Measurements from ENCODE around the gene TMEM198. TPM values are rescaled to one million over a fixed set of nuclear protein-coding genes. Genes with fewer than 3 reads are reported as not detected.

TMEM198 gene
- total and polyA plus RNA-seq, 5 donors from 2014 or later, result 0.62 TPM; not detected in 4

DNA sequence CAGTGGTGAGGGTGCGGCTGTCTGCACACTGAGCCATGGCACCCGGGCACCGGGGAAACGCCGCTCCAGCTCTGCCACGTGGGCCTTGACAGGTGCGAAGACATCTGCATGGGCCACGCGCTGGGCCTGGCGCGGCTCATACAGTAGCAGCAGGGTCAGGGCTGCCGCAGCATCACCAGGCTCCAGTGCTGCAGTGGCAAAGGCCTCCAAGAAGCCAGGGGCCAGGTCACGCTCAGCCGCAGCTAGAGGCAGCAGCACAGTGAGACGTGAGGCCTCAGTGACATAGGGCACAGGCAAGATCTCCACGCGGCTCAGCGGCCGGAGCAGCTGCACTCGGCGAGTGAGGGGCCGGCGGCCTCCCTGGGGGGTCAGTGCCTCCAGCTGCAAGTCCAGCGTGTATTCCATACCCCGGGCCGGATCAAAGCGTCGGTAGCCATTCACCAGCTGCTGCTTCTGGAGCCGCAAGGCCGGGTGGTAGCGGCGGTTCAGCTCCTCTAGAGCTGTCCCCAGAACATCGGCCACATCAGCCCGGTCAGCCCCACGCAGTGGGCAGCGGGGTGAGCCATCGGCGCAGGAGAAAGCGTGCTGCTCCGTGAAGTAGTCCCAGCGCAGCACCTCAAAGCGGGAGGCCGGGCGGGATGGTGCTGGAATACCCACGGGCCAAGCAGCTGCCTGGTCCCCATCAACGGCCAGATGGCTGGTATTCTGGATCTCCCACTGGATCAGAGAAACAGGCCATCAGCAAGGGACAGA lies 3.7 kb upstream of the TMEM198 start:
- H3K27ac ChIP-seq (ENCODE audit: insufficient read depth, low read length, poor library complexity, severe bottlenecking), result no peak overlapping the region
- H3K9me3 ChIP-seq (ENCODE audit: control insufficient read depth in 2 of 2, low read length in 2 of 2), result no peaks in the 10 kb centered on the region
- H3K27me3 Mint-ChIP-seq, result peaks cover 14% of the 10 kb centered on the region
- H3K27ac Mint-ChIP-seq, result no peak overlapping the region
- no peak overlapping the region for H3K4me3 Mint-ChIP-seq
- DNase-seq (no peak), ATAC-seq (ENCODE audit: low read depth in 2 of 2) (no peak)
- no peak overlapping the region for H3K4me3 ChIP-seq (ENCODE audit: low read depth, low read length)
- H3K36me3 ChIP-seq (ENCODE audit: control insufficient read depth, insufficient read depth, low read length), result no peaks in the 10 kb centered on the region
- H3K36me3 Mint-ChIP-seq, result no peaks in the 10 kb centered on the region
- no peaks in the 10 kb centered on the region for H3K27me3 ChIP-seq (ENCODE audit: control insufficient read depth, insufficient read depth, low read length)
- H3K4me1 ChIP-seq (ENCODE audit: control insufficient read depth, insufficient read depth, low read length, poor library complexity, severe bottlenecking), result peaks cover 19% of the 10 kb centered on the region
- H3K4me1 Mint-ChIP-seq, result peaks cover 0 to 32% (median 19%) of the 10 kb centered on the region in 4 donors
- H3K9me3 Mint-ChIP-seq, result peaks cover 0 to 1% (median 0%) of the 10 kb centered on the region in 7 donors

DNA sequence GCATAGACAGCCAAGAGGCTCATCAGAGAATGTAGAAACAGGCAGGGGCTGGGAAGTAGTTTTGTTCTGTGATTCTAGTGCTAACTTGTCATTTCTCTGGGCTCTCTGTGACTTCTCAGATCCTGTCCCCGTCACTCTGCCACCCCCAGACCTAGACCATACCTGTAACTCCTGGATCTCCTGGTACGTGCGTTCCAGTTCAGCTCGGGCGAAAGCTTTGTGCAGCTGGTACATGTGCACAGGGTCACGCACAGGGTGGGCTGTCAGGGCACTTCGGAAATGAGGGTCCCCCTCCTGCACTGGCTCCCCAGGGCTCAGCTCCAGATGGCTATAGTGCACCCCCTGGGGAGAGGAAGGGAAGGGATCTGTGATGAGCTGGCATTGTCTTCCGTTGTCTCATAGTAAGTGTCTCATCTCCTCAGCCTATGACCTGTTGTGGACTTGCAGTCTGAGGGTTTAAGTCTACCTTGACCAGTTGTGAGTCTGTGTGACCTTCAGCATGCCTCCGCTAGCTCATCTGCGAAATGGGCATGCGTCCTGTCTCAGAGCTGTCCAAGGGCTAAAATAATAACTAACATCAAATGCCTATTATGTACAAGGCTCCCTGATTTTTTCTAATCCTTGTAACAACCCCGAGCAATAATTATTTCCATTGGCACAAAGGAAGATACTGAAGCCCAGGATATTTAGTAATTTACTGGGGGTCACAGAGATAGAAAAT lies 2.9 kb upstream of the TMEM198 start:
- H3K36me3 ChIP-seq (ENCODE audit: control insufficient read depth, insufficient read depth, low read length), result no peaks in the 10 kb centered on the region
- Mint-ChIP-seq H3K36me3 (no peaks in the 10 kb centered on the region), H3K4me1 (peaks cover 0 to 32% (median 19%) of the 10 kb centered on the region in 4 donors), H3K27me3 (peaks cover 14% of the 10 kb centered on the region), H3K9me3 (peaks cover 0 to 3% (median 0%) of the 10 kb centered on the region in 7 donors), H3K27ac (no peak overlapping the region), H3K4me3 (peak overlapping the region; percentile 47 to 90 (median 76))
- H3K4me3 ChIP-seq (ENCODE audit: low read depth, low read length), result peak overlapping the region; percentile 53
- no peaks in the 10 kb centered on the region for H3K27me3 ChIP-seq (ENCODE audit: control insufficient read depth, insufficient read depth, low read length)
- H3K4me1 ChIP-seq (ENCODE audit: control insufficient read depth, insufficient read depth, low read length, poor library complexity, severe bottlenecking), result peaks cover 19% of the 10 kb centered on the region
- no peak overlapping the region for H3K27ac ChIP-seq (ENCODE audit: insufficient read depth, low read length, poor library complexity, severe bottlenecking)
- H3K9me3 ChIP-seq (ENCODE audit: control insufficient read depth in 2 of 2, low read length in 2 of 2), result no peaks in the 10 kb centered on the region
- DNase-seq (no peak), ATAC-seq (ENCODE audit: low read depth in 2 of 2) (no peak)

DNA sequence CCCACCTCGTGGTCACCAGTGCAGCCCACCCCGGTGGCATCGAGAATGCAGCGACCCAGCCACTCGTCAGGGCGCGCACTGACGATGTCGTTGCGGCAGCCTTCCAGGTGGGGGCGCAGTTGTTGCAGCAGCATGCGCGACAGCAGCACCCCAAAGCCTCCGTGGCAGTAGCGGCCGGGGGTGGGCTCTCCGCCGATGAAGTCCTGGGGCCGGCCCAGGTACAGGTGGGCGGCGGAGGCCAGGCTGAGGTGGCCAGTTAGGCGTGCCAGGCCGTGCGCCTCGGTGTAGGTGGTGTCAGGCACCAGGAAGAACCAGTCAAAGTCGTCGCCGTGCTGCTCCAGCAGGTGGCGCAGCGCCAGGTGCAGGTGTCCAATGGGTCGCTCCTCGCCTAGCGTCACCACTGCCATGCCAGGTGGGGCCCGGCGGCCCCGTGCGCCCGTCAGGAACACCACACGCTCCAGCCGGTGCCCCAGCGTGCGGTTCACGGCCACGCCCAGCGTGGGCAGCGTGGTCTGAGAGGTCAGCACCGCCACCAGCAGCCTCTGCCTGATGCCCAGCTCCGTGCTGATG lies 2.1 kb upstream of the TMEM198 start:
- Histone ChIP-seq H3K36me3 (ENCODE audit: control insufficient read depth, insufficient read depth, low read length) (no peaks in the 10 kb centered on the region), H3K9me3 (ENCODE audit: control insufficient read depth in 2 of 2, low read length in 2 of 2) (no peaks in the 10 kb centered on the region), H3K27me3 (ENCODE audit: control insufficient read depth, insufficient read depth, low read length) (no peaks in the 10 kb centered on the region), H3K27ac (ENCODE audit: insufficient read depth, low read length, poor library complexity, severe bottlenecking) (no peak overlapping the region), H3K4me3 (ENCODE audit: low read depth, low read length) (peak overlapping the region; percentile 53), H3K4me1 (ENCODE audit: control insufficient read depth, insufficient read depth, low read length, poor library complexity, severe bottlenecking) (peaks cover 19% of the 10 kb centered on the region)
- ATAC-seq (ENCODE audit: low read depth in 2 of 2), result peak; percentile 40 to 50
- Mint-ChIP-seq H3K4me1 (peaks cover 0 to 34% (median 19%) of the 10 kb centered on the region in 4 donors), H3K36me3 (no peaks in the 10 kb centered on the region), H3K27me3 (peaks cover 14% of the 10 kb centered on the region), H3K9me3 (peaks cover 0 to 3% (median 0%) of the 10 kb centered on the region in 7 donors), H3K27ac (peak overlapping the region in 2 of 3 donors; percentile 55 to 83), H3K4me3 (peak overlapping the region; percentile 61 to 90 (median 76))
- DNase-seq, result peak; percentile 78 to 90 (median 89)

DNA sequence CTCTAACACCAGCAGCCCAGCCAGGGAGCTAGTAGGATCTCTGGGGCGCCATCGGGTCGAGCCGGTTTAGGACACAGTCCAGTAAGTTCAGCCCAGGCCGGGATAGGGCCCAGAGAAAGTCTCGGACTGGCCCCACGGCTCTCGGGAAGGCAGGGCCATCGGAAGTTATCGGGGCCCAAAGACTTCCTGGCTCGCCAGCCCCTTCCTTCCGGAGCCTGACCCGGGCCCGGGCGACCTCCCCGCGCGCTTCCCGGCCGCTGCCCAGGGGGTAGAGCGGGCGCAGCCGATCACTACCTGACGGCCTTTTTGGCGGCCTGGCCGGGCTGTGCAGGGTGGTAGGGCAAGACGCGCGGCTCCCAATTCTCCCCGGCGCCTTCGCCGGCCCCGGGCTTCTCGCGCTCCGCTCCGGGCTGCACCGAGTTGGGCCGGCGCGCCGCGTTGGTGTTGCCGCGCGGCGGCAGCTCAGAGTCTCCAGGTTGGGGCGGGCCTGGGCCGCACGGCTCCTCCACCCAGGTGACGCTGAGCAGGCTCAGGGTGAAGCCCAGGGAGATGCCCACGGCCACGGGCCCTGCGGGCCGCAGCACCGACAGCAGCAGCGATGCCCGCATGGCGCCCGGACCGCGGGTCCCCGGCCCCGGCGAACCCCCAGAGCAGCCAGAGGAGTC lies 765 bp upstream of the TMEM198 start:
- DNase-seq (peak in 2 of 3 donors; percentile 18 to 61), ATAC-seq (ENCODE audit: low read depth in 2 of 2) (peak; percentile 46 to 54)
- peaks cover 0 to 3% (median 0%) of the 10 kb centered on the region in 7 donors for H3K9me3 Mint-ChIP-seq
- H3K27me3 ChIP-seq (ENCODE audit: control insufficient read depth, insufficient read depth, low read length), result no peaks in the 10 kb centered on the region
- peak overlapping the region; percentile 21 to 90 (median 83) for H3K27ac Mint-ChIP-seq
- H3K4me1 ChIP-seq (ENCODE audit: control insufficient read depth, insufficient read depth, low read length, poor library complexity, severe bottlenecking), result peaks cover 19% of the 10 kb centered on the region
- H3K36me3 ChIP-seq (ENCODE audit: control insufficient read depth, insufficient read depth, low read length), result no peaks in the 10 kb centered on the region
- H3K27ac ChIP-seq (ENCODE audit: insufficient read depth, low read length, poor library complexity, severe bottlenecking), result peak overlapping the region; percentile 70
- H3K4me1 Mint-ChIP-seq, result peaks cover 0 to 34% (median 19%) of the 10 kb centered on the region in 4 donors
- peak overlapping the region; percentile 87 to 90 (median 88) for H3K4me3 Mint-ChIP-seq
- H3K4me3 ChIP-seq (ENCODE audit: low read depth, low read length), result peak overlapping the region; percentile 69
- H3K36me3 Mint-ChIP-seq, result no peaks in the 10 kb centered on the region
- H3K27me3 Mint-ChIP-seq, result peaks cover 14% of the 10 kb centered on the region
- no peaks in the 10 kb centered on the region for H3K9me3 ChIP-seq (ENCODE audit: control insufficient read depth in 2 of 2, low read length in 2 of 2)

DNA sequence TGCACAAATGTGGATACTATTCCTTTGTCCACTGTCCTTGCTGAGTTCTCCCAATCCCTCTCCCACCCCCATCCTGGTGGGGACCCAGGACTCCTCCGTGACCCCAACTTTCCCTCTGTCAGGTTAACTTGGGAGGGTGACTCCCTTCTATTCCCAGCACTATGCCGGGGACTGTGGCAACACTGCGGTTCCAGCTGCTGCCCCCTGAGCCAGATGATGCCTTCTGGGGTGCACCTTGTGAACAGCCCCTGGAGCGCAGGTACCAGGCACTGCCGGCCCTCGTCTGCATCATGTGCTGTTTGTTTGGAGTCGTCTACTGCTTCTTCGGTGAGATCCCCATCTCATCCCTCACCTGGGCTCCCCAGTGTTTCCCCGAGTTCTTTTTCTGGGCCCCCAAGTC lies 739 bp downstream of the TMEM198 start:
- no peak overlapping the region for H3K4me3 ChIP-seq (ENCODE audit: low read depth, low read length)
- peak overlapping the region; percentile 82 to 94 (median 86) for H3K4me3 Mint-ChIP-seq

DNA sequence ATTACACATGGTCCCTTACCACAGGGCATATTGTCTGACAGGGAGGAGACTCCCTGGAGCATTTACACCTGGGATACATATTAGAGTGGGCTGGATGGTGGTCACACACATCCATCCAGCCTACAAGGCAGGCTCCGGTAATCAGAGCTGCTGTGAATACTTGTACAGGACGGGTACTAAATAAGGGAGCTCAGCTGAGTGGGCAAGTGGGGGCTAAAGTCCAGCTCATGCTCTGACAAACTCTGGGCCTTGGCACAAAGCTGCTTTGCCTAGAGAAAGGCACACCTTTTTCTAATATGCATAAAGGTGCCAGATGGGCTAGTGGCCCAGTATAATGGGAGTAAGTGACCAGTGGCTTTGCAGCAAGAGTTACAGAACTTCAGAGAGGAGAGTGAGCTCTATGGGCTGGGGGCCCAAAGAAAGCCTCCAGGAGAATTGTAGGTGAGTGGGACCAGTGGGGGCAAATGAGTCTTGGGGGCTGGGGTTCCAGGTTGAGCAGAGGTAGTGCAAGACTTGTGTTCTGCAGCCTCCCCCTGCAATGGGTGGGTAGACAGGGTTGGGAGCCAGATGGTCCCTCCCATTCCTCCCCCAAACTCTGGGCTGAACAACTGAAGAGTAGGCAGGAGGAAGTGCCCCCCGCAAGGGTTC lies 1.6 kb downstream of the TMEM198 start:
- no peaks in the 10 kb centered on the region for H3K9me3 ChIP-seq (ENCODE audit: control insufficient read depth in 2 of 2, low read length in 2 of 2)
- H3K4me3 ChIP-seq (ENCODE audit: low read depth, low read length), result no peak overlapping the region
- ATAC-seq (ENCODE audit: low read depth in 2 of 2) (no peak), DNase-seq (no peak)
- Mint-ChIP-seq H3K4me1 (peaks cover 0 to 34% (median 19%) of the 10 kb centered on the region in 4 donors), H3K4me3 (peak overlapping the region; percentile 82 to 94 (median 86)), H3K9me3 (peaks cover 0 to 9% (median 0%) of the 10 kb centered on the region in 7 donors), H3K36me3 (no peaks in the 10 kb centered on the region), H3K27me3 (peaks cover 33% of the 10 kb centered on the region), H3K27ac (peak overlapping the region; percentile 52 to 93 (median 84))
- H3K4me1 ChIP-seq (ENCODE audit: control insufficient read depth, insufficient read depth, low read length, poor library complexity, severe bottlenecking), result peaks cover 19% of the 10 kb centered on the region
- H3K27ac ChIP-seq (ENCODE audit: insufficient read depth, low read length, poor library complexity, severe bottlenecking), result no peak overlapping the region
- no peaks in the 10 kb centered on the region for H3K36me3 ChIP-seq (ENCODE audit: control insufficient read depth, insufficient read depth, low read length)
- H3K27me3 ChIP-seq (ENCODE audit: control insufficient read depth, insufficient read depth, low read length), result no peaks in the 10 kb centered on the region

More for the DNA sequence above, 739 bp downstream of the TMEM198 start:
- peaks cover 0 to 34% (median 19%) of the 10 kb centered on the region in 4 donors for H3K4me1 Mint-ChIP-seq
- H3K9me3 Mint-ChIP-seq, result peaks cover 0 to 9% (median 0%) of the 10 kb centered on the region in 7 donors
- H3K27me3 Mint-ChIP-seq, result peaks cover 27% of the 10 kb centered on the region
- peak overlapping the region; percentile 84 to 93 (median 89) for H3K27ac Mint-ChIP-seq
- DNase-seq, result no peak
- no peaks in the 10 kb centered on the region for H3K36me3 Mint-ChIP-seq
- H3K36me3 ChIP-seq (ENCODE audit: control insufficient read depth, insufficient read depth, low read length), result no peaks in the 10 kb centered on the region
- H3K4me1 ChIP-seq (ENCODE audit: control insufficient read depth, insufficient read depth, low read length, poor library complexity, severe bottlenecking), result peaks cover 19% of the 10 kb centered on the region
- H3K27ac ChIP-seq (ENCODE audit: insufficient read depth, low read length, poor library complexity, severe bottlenecking), result no peak overlapping the region
- no peak for ATAC-seq (ENCODE audit: low read depth in 2 of 2)
- H3K27me3 ChIP-seq (ENCODE audit: control insufficient read depth, insufficient read depth, low read length), result no peaks in the 10 kb centered on the region
- no peaks in the 10 kb centered on the region for H3K9me3 ChIP-seq (ENCODE audit: control insufficient read depth in 2 of 2, low read length in 2 of 2)

DNA sequence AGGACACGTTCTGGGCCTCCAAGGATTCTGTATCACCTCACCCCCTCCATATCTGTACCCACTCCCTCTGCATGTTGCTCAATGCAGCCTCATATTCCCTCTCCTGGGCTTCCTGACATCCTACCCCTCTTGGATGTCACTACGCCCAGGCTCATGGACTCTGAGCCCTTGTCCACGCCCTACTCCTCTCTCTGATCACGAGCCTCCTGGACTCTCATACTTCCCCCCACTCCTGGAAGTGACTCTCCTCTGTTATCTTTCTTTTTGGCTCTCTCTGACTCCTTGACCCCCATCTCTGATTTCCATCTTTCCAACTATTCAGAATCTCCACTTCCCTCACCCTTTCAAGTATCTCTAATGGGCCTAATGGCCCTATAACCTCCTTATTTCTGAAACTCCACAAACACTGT lies 2.1 kb downstream of the TMEM198 start:
- Histone ChIP-seq H3K4me1 (ENCODE audit: control insufficient read depth, insufficient read depth, low read length, poor library complexity, severe bottlenecking) (peaks cover 19% of the 10 kb centered on the region), H3K36me3 (ENCODE audit: control insufficient read depth, insufficient read depth, low read length) (no peaks in the 10 kb centered on the region), H3K27ac (ENCODE audit: insufficient read depth, low read length, poor library complexity, severe bottlenecking) (no peak overlapping the region), H3K4me3 (ENCODE audit: low read depth, low read length) (no peak overlapping the region), H3K9me3 (ENCODE audit: control insufficient read depth in 2 of 2, low read length in 2 of 2) (no peaks in the 10 kb centered on the region), H3K27me3 (ENCODE audit: control insufficient read depth, insufficient read depth, low read length) (peaks cover 2% of the 10 kb centered on the region)
- H3K4me1 Mint-ChIP-seq, result peaks cover 0 to 33% (median 18%) of the 10 kb centered on the region in 4 donors
- peaks cover 35% of the 10 kb centered on the region for H3K27me3 Mint-ChIP-seq
- no peak for ATAC-seq (ENCODE audit: low read depth in 2 of 2)
- H3K4me3 Mint-ChIP-seq, result peak overlapping the region; percentile 33 to 87 (median 56)
- no peak for DNase-seq
- no peaks in the 10 kb centered on the region for H3K36me3 Mint-ChIP-seq
- peaks cover 0 to 9% (median 0%) of the 10 kb centered on the region in 7 donors for H3K9me3 Mint-ChIP-seq
- H3K27ac Mint-ChIP-seq, result no peak overlapping the region
